DMS53 treated with DMSO at 0.1 percent for 48 hours (cell line): ENCODE data around the gene GDF10.
A peak's percentile ranks its signal among the peaks of the same experiment; 100 is the strongest.

ENCODE experiments used
- DNase-seq: peaks from one replicate; lab custom pipeline; 2025; ENCODE audit not compliant: unreplicated experiment; lab: John Stamatoyannopoulos, UW

The GDF10 gene

GRCh38 chr10:47332371-47332770, 32.4 kb downstream of the GDF10 start:
- no peak for DNase-seq

- DNase-seq: no peak
Measured at GRCh38 chr10:47332946-47333345, 32.9 kb downstream of the GDF10 start.

DNA sequence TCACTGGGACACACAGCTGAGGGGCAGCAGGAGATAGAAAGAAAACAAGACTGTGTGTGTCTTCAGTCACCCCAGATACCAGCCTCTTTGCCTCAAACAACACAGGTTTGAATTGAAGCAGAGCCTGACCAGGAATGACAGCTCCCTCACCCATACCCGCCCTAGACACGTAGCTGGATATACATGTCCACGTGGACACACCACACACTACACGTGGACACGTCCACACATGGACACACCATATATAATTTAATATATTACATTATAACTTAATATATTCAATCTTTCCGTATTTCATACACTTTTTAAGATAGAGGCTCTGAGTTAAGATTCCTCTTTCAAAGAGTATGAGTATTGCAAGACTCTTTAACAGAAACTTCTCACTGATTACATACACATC, 33.5 kb downstream of the GDF10 start:
- DNase-seq: no peak

DNA sequence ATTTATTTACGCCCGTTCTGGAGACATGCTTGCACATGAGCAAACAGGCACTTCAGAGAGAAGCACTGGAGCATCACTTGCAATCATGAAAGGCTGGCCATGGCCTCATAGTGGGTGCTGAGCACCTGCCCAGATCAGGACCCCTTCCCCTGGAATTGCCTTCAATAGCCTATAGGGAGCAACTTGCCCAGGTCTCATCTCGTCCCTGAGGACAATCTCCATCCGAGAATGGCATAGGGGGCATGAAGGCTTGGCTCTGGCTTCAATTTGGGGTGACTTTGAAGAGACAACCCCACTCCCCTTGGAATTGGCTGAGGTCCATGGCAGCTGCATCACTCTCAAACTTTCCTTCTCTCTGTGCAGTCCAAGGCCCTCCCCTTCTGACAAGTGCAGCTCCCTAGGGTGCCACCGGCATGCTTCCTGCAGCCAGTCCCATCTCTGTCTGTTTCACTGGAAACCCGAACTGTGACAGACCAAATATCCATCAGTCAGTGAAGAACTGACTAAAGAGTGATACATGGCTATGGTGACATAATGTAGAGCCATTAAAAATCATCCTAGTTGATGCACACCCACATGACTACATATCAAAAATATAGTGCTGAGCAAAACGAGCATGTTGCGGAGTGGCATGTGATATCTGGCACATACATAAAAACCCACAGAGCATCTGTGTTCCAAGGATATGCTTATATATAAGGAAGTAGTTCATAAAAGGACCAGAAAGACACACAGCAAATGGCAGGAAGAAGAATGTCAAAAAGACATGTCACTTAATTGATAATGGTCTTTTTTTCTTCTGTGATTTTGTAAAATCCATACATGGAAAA, 34.7 kb downstream of the GDF10 start:
- DNase-seq: no peak

DNA sequence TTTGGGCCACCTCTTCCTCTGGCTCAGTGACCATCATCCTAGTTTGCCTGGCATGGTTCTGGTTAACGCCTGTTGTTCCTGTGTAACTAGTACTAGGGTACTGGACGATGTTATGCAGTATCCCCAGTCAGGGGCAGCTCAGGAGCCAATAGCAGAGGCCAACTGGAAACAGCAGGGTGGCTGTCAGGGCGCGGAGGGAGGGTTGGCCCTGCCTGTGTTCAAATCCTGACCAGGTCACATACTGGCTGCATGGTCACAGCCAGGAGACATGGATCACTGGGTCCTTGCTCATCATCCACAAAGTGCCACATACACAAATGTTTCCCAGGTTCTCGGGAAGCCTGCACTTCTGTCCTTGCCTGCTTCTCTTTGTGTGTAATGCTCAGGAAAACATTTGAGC, 35.9 kb downstream of the GDF10 start:
- no peak for DNase-seq

- DNase-seq: no peak
Measured at GRCh38 chr10:47336387-47337134, 36.6 kb downstream of the GDF10 start.

DNA sequence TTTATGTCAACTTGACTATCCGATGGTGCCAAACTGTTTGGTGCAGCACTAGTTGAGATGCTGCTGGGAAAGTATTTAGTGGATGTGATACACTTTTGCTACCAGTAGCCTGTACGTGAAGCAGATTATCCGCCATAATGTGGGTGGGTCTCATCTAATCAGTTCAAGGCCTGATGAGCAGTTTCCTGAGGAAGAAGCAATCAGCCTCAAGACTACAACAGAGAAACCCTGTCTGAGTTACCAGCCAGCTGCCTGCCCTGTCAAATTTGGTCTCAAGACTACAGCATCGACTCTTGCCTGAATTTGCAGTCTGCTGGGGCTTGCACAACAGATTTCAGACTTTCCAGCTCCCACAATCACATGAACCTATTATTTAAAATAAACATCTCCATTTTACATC, 37.3 kb downstream of the GDF10 start:
- no peak for DNase-seq

GRCh38 chr10:47339186-47339735, 39.3 kb downstream of the GDF10 start:
- no peak for DNase-seq

DNA sequence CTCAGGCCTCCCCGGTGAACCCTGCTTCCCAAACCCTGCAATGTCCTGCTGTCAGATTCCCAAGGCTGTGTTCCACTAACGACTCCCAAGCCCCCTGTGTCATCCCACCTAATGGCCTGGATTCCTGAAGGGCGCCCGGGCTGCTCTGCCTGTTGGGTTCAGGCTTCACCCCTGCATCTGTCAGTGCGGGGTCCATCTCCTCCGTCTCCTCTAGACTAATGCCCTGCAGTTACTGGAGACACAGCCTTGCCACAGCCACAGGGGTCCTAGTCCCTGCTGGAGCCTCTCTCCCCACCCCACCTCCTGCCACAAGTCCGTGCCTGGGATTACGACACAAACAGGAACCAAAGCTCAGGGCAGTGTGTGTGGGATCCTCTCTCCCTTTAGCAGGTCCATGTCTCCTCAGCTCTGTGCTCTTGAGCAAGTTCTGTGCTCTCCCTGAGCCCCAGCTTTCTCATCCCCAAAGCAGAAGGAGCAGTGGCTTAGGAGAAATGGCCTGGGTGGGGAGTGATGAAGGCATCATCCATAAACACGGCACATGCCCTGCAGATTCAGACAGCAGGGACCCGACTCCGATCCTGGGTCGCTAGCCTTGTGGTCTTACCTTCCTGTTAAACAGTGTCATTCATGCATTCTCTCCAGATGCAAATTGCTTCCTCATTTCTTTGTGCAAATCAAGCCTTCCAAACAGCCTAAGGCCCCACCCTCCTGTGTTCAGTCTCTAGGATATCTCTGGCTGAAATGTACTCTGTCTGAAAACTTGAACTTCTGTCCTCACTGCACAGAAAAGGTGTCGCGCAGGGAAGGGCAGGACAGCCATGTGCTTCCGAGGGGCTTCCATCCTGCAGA, 40.0 kb downstream of the GDF10 start:
- DNase-seq: no peak

DNA sequence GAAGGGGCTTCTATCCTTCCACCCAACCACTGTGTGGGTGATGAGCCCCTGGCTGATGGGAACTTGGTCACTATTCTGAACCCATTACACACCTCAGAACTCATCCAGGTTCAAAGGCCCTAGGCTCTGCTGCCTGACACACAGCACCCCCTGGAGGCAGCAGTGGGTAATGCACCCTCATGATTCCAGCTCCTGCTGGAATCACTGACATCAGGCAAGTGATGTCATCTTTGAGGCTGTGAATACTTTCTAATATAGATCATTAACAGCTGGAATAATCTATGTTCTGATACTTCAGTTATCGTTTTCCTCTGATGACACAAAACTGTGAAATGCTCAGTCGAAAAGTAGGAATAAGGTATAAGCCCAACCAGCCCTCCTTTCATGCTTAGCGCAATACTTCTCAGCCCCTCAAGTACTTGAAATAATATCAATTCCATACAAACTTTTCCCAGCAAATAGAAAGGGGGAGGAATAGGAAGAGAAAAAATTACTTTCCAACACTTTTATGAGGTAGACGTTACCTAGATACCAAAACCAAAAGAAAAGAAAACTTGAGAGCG, 40.7 kb downstream of the GDF10 start:
- DNase-seq: peak; percentile 40

DNA sequence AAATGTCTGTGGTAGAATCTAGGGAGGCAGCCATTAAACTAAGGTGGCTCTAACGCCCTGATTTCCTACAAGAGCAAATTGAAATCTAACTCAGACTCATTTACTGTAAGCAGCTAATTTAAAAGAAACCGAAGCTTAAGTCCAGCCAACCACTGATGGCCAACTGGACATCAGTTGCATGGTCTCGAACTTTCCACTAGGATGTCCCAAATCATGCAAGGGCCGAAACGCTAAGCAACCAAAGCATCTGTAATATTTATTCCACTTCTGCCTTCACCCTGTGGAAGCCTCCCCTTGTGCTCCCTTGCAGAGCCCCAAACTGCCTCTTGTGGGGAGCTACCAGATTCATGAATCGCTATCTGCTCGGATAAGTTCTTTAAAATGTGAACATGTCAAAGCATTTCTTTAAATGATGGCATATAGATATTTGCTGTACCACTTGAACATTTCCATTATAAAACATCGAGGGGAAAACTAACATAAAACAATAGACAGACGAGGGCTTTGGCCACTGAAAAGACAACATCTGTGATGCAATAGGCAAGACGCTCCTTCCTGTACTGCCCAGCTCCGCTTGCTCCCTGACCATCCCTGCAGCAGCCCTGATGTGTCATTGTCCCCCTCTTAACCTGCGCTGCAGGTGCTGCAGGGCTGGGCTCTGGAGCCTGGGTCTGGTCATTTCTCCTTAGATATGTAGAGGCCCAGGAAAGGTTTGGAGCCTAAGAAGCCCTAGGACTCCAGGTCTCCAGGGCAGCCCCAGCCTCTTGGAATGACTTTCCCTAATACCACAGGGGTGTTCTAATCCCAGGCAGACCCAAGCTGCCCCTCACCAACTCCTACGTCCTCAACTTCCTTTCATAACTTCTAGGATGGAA, 45.2 kb downstream of the GDF10 start:
- no peak for DNase-seq

- DNase-seq: no peak
Measured at GRCh38 chr10:47346581-47347302, 46.7 kb downstream of the GDF10 start.

DNA sequence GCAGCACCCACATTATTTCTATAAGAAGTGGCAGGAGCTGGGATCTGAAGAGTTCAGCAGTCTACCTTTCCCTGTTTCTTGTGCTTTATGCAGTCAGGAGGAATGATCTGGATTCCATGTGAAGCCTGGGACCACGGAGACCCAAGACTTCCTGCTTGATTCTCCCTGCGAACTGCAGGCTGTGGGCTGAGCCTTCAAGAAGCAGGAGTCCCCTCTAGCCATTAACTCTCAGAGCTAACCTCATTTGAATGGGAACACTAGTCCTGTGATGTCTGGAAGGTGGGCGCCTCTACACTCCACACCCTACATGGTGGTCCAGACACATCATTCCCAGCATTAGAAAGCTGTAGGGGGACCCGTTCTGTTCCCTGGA, 47.3 kb downstream of the GDF10 start:
- DNase-seq: no peak

DNA sequence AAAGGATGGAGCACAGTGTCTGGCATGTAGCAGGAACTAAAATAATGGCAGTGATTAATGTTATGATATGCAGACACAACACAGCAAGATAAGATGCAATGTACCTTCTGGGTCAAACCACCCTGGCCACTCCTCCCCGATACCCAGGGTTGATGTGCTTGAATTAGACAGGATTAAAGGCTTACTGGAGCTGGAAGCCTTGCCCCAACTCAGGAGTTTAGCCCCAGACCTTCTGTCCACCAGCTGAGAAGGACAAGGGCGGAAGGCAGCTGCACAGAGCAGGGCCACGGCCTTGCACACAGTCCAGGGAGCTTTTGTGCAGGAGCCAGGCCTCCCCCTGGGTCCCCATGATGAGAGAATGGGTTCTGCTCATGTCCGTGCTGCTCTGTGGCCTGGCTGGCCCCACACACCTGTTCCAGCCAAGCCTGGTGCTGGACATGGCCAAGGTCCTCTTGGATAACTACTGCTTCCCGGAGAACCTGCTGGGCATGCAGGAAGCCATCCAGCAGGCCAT, 48.2 kb downstream of the GDF10 start, which contains the start of gene RBP3:
RBP3 (plus strand) TSS at position 226 of the 514 bp plus-strand sequence; CDS start at position 348, 122 bp downstream.
- no peak for DNase-seq

GRCh38 chr10:47348661-47349470, 48.9 kb downstream of the GDF10 start:
- no peak for DNase-seq

DNA sequence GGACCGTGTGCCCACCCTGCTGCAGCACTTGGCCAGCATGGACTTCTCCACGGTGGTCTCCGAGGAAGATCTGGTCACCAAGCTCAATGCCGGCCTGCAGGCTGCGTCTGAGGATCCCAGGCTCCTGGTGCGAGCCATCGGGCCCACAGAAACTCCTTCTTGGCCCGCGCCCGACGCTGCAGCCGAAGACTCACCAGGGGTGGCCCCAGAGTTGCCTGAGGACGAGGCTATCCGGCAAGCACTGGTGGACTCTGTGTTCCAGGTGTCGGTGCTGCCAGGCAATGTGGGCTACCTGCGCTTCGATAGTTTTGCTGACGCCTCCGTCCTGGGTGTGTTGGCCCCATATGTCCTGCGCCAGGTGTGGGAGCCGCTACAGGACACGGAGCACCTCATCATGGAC, 49.5 kb downstream of the GDF10 start:
- no peak for DNase-seq

- no peak for DNase-seq
Measured at GRCh38 chr10:47349941-47350371, 50.0 kb downstream of the GDF10 start.
